OCI-LY7 (cell line): ENCODE results near the gene CABP1. TPM values are rescaled to one million over a fixed set of nuclear protein-coding genes. Genes with fewer than 3 reads are reported as not detected.
A peak's percentile ranks its signal among the peaks of the same experiment; 100 is the strongest.

Source experiments
- BruUV-seq: library from RNA; stranded (reverse); fragments of 400-500 nt; replicated peaks from 2 replicates; lab custom pipeline; 2021; lab: Mats Ljungman, UMichigan
- CTCF ChIA-PET: fragments of 300-600 bp; sonication (Branson Sonifier 250); formaldehyde crosslinking; loops from one replicate; lab custom pipeline; 2022; ENCODE audit warnings: antibody characterized with exemption; ENCODE audit not compliant: unreplicated experiment; lab: Charles Lee
- POLR2A ChIA-PET: fragments of 300-600 bp; sonication (Branson Sonifier 250); formaldehyde crosslinking; loops from one replicate; lab custom pipeline; 2022; ENCODE audit warnings: antibody characterized with exemption; lab: Charles Lee
- DNase-seq: peaks from one replicate; pipeline ENCODE4 v3.0.0-alpha.2; 2015; ENCODE audit warnings: low spot score
- H2AFZ ChIP-seq: fragments of 200-600 bp; sonication (generic), shearing (Covaris generic); 2 replicates; pipeline ENCODE4 v1.6.1; 2014; ENCODE audit warnings: mild to moderate bottlenecking, antibody characterized with exemption, low read length, moderate library complexity
- H3K27ac ChIP-seq: fragments of 200-600 bp; sonication (generic); 2 replicates; pipeline ENCODE4 v1.5.1; 2014; ENCODE audit warnings: mixed run types, low read depth, mild to moderate bottlenecking, moderate library complexity, low read length, inconsistent platforms; ENCODE audit not compliant: poor library complexity, severe bottlenecking
- H3K36me3 ChIP-seq: fragments of 200-600 bp; sonication (generic); 2 replicates; pipeline ENCODE4 v1.6.1; 2014; ENCODE audit warnings: mild to moderate bottlenecking, antibody characterized with exemption, low read length, moderate library complexity, mixed read lengths; ENCODE audit not compliant: insufficient read depth
- H3K4me1 ChIP-seq: fragments of 200-600 bp; sonication (generic); 2 replicates; pipeline ENCODE4 v1.5.1; 2014; ENCODE audit warnings: mild to moderate bottlenecking, low read length; ENCODE audit not compliant: insufficient read depth, poor library complexity, severe bottlenecking
- H3K4me2 ChIP-seq: fragments of 200-600 bp; sonication (generic); 2 replicates; pipeline ENCODE4 v1.6.1; 2014; ENCODE audit warnings: mild to moderate bottlenecking, low read length
- H3K4me3 ChIP-seq: fragments of 200-600 bp; sonication (generic); 2 replicates; pipeline ENCODE4 v1.5.1; 2014; ENCODE audit warnings: mild to moderate bottlenecking, low read depth, low read length; ENCODE audit not compliant: poor library complexity, severe bottlenecking
- H3K79me2 ChIP-seq: fragments of 200-600 bp; sonication (generic); 2 replicates; pipeline ENCODE4 v1.6.1; 2016; ENCODE audit warnings: low read depth, mild to moderate bottlenecking, low read length, moderate library complexity, mixed read lengths; ENCODE audit not compliant: insufficient read depth
- H3K9me2 ChIP-seq: fragments of 200-600 bp; sonication (generic); 2 replicates; pipeline ENCODE4 v1.6.1; 2016; ENCODE audit warnings: mild to moderate bottlenecking, low read length, mixed read lengths; ENCODE audit not compliant: insufficient read depth
- H3K9me3 ChIP-seq: fragments of 200-600 bp; sonication (generic); 2 replicates; pipeline ENCODE4 v1.6.1; 2014; ENCODE audit warnings: mild to moderate bottlenecking, mixed run types, low read length, mixed read lengths
- H4K20me1 ChIP-seq: fragments of 200-600 bp; sonication (generic); 2 replicates; pipeline ENCODE4 v1.6.1; 2014; ENCODE audit warnings: mild to moderate bottlenecking, antibody characterized with exemption, low read length, moderate library complexity, mixed read lengths; ENCODE audit not compliant: insufficient read depth
- EZH2phosphoT487 ChIP-seq: fragments of 200-600 bp; sonication (generic); IDR thresholded peaks from 2 replicates; pipeline ENCODE4 v1.6.1; 2018; ENCODE audit warnings: low read depth, borderline replicate concordance, mild to moderate bottlenecking, mixed run types, antibody characterized with exemption, low read length, moderate library complexity, mixed read lengths
- intact Hi-C: fragments of 100-400 bp; cut with micrococcal nuclease; formaldehyde crosslinking; loops from one replicate; pipeline ENCODE4 v1.10.0; 2022; ENCODE audit not compliant: unreplicated experiment
- total RNA-seq, 2 experiments: library from RNA; depleted of rRNA in 1 of 2; stranded (reverse); fragments of >200 nt in 1 of 2; shearing (Covaris generic) in 1 of 2; gene quantifications; 2 replicates each; pipeline ENCODE4 v1.2.3, GENCODE V29; 2014 to 2022
- TF ChIP-seq, protein P1 (sequence below): fragments of 200-600 bp; sonication (generic); conservative IDR thresholded peaks from 2 replicates; pipeline ENCODE4 v1.5.1; 2014; ENCODE audit warnings: mild to moderate bottlenecking, antibody characterized with exemption, low read length, moderate library complexity, mixed read lengths

Gene CABP1
- total RNA-seq, 2 experiments from 2014 or later, result 0.79 to 3.8 TPM

DNA sequence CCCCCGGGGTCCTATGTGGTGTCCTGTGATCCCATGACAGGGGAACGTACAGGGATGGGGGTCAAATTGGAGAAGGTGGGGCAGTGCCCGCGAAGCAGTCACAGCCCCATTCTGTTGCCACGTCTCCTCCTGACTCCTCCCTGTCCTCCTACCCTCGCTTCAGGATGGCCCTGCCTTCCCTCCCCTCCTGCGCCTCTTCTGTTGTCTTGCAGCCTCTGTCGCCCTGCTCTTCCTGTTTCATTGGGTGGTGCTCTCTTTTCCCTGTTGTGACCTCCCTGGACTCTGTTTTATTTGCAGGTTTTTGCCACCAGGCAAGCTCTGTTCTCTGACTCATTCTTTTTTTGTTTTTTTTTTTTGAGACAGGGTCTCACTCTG is 18.7 kb downstream of the CABP1 start:
- no peak for TF ChIP-seq EZH2phosphoT487
- TF ChIP-seq, protein P1, sequence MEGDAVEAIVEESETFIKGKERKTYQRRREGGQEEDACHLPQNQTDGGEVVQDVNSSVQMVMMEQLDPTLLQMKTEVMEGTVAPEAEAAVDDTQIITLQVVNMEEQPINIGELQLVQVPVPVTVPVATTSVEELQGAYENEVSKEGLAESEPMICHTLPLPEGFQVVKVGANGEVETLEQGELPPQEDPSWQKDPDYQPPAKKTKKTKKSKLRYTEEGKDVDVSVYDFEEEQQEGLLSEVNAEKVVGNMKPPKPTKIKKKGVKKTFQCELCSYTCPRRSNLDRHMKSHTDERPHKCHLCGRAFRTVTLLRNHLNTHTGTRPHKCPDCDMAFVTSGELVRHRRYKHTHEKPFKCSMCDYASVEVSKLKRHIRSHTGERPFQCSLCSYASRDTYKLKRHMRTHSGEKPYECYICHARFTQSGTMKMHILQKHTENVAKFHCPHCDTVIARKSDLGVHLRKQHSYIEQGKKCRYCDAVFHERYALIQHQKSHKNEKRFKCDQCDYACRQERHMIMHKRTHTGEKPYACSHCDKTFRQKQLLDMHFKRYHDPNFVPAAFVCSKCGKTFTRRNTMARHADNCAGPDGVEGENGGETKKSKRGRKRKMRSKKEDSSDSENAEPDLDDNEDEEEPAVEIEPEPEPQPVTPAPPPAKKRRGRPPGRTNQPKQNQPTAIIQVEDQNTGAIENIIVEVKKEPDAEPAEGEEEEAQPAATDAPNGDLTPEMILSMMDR, result no peak
- ChIA-PET CTCF (interaction anchor here (1.1 kb wide), 1 partner anchor 10 kb away, joined by 5 read pairs; no protein-coding TSS in a partner anchor), POLR2A (interaction anchor here (0.7 to 1.2 kb wide), 3 partner anchors 9 to 17 kb away, joined by 3 to 4 read pairs (median 3); no protein-coding TSS in a partner anchor)
- intact Hi-C loops, result no loop called here
- Histone ChIP-seq H3K4me3 (no peak overlapping the region), H4K20me1 (no peaks in the 10 kb centered on the region), H3K36me3 (no peaks in the 10 kb centered on the region), H2AFZ (no peak overlapping the region), H3K27ac (no peak overlapping the region), H3K79me2 (no peaks in the 10 kb centered on the region), H3K4me2 (no peak overlapping the region), H3K4me1 (peaks cover 24% of the 10 kb centered on the region), H3K9me2 (no peaks in the 10 kb centered on the region), H3K9me3 (no peaks in the 10 kb centered on the region)
- no TSS peak for BruUV-seq
- DNase-seq, result no peak

DNA sequence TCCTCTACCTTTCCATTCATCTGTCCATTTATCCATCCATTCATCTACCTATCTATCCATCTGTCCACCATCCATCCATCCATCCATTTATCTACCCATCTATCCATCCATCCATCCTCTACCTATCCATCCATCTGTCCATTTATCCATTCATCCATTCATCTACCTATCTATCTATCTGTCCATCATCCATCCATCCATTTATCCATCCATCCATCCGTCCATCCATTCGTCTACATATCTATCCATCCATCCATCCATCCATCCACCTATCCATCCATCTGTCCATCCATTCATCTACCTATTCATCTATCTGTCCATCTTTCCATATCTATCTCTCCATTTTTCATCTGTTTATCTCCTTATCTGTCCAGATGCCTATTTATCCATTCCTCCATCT is 21.0 kb downstream of the CABP1 start:
- DNase-seq, result no peak
- intact Hi-C loops, result no loop called here
- Histone ChIP-seq H3K4me3 (no peak overlapping the region), H3K4me1 (peaks cover 38% of the 10 kb centered on the region), H3K9me3 (no peaks in the 10 kb centered on the region), H3K9me2 (no peaks in the 10 kb centered on the region), H4K20me1 (no peaks in the 10 kb centered on the region), H2AFZ (no peak overlapping the region), H3K79me2 (no peaks in the 10 kb centered on the region), H3K4me2 (no peak overlapping the region), H3K27ac (no peak overlapping the region), H3K36me3 (no peaks in the 10 kb centered on the region)
- no peak for TF ChIP-seq EZH2phosphoT487
- TF ChIP-seq, protein P1, result no peak
- POLR2A ChIA-PET, result interaction anchor here (0.6 to 1.1 kb wide), 2 partner anchors 12 to 1208 kb away, joined by 3 to 5 read pairs; no protein-coding TSS in a partner anchor
- no TSS peak for BruUV-seq
- CTCF ChIA-PET, result no interaction called here

DNA sequence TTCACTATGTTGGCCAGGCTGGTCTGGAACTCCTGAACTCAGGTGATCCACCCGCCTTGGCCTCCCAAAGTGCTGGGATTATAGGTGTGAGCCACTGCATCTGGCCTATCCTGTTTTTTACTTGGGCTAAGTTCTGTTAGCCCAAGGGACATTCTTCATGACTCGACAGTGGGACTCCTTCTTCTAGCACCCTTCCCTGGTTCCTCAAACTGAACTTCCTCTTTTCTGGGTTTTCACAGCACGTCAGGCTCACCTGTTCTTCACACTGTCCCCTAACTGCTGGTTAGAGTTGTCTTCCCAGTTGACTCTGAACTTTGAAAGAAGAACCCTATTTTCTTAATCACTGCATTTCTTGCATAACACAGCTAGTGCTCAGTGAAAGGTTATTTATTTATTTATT is 22.5 kb downstream of the CABP1 start:
- peak; percentile 91 for DNase-seq
- H3K4me2 ChIP-seq, result peak overlapping the region; percentile 47; the same call in 1 of the 2 replicates

More for the DNA sequence above, 22.5 kb downstream of the CABP1 start:
- intact Hi-C loops, result no loop called here
- Histone ChIP-seq H3K4me3 (no peak overlapping the region), H3K9me2 (no peaks in the 10 kb centered on the region), H2AFZ (no peak overlapping the region), H3K4me1 (peaks cover 52% of the 10 kb centered on the region), H3K36me3 (no peaks in the 10 kb centered on the region), H3K27ac (peak overlapping the region; percentile 59), H3K9me3 (no peaks in the 10 kb centered on the region), H4K20me1 (no peaks in the 10 kb centered on the region), H3K79me2 (no peaks in the 10 kb centered on the region)
- TF ChIP-seq EZH2phosphoT487, result no peak
- TF ChIP-seq, protein P1, result no peak
- CTCF ChIA-PET, result no interaction called here
- POLR2A ChIA-PET, result interaction anchor here (0.6 to 2.2 kb wide), 3 partner anchors 11 to 493 kb away, joined by 3 to 8 read pairs (median 4); no protein-coding TSS in a partner anchor
- BruUV-seq, result no TSS peak
